SK-N-SH treated with all-trans-retinoic acid at 6 μM for 48 hours (cell line): ENCODE results near the gene CCDC167.

Experiments
- ARNTL ChIP-seq: fragments of 450-650 bp; formaldehyde crosslinking; IDR thresholded peaks from 2 replicates; pipeline ENCODE4 v1.5.0; 2020; ENCODE audit warnings: low read depth, mild to moderate bottlenecking, moderate library complexity, borderline replicate concordance
- PATZ1 ChIP-seq: fragments of 250-450 bp; sonication (Bioruptor Pico); IDR thresholded peaks from 2 replicates; pipeline ENCODE4 v1.8.0; 2020; ENCODE audit warnings: mild to moderate bottlenecking, moderate library complexity, borderline replicate concordance
- RARB ChIP-seq: fragments of 250-450 bp; sonication (Bioruptor Pico); IDR thresholded peaks from 2 replicates; pipeline ENCODE4 v1.8.0; 2021; ENCODE audit warnings: mild to moderate bottlenecking, moderate library complexity
- SNAI2 ChIP-seq: fragments of 250-450 bp; sonication (Bioruptor Pico); IDR thresholded peaks from 2 replicates; pipeline ENCODE4 v1.5.0; 2020; ENCODE audit warnings: mild to moderate bottlenecking, moderate library complexity
- TCF4 ChIP-seq: fragments of 250-450 bp; sonication (Bioruptor Pico); IDR thresholded peaks from 2 replicates; pipeline ENCODE4 v1.8.0; 2021; ENCODE audit warnings: mild to moderate bottlenecking, moderate library complexity, borderline replicate concordance
- ZFP30 ChIP-seq: fragments of 450-650 bp; formaldehyde crosslinking; IDR thresholded peaks from 2 replicates; pipeline ENCODE4 v1.5.0; 2022; ENCODE audit warnings: mild to moderate bottlenecking, moderate library complexity
- ZNF565 ChIP-seq: fragments of 450-650 bp; formaldehyde crosslinking; conservative IDR thresholded peaks from 2 replicates; pipeline ENCODE4 v1.5.0; 2020; ENCODE audit warnings: low read depth, mild to moderate bottlenecking, moderate library complexity
- ZNF70 ChIP-seq: fragments of 450-650 bp; formaldehyde crosslinking; IDR thresholded peaks from 2 replicates; pipeline ENCODE4 v1.5.0; 2020; ENCODE audit warnings: mild to moderate bottlenecking, moderate library complexity
- TF ChIP-seq, protein P1 (sequence below): fragments of 250-450 bp; sonication (Bioruptor Pico); IDR thresholded peaks from 2 replicates; pipeline ENCODE4 v1.8.0; 2021; ENCODE audit warnings: low read depth, mild to moderate bottlenecking, moderate library complexity, borderline replicate concordance

GRCh38 chr6:37492236-37492972, 7.3 kb downstream of the CCDC167 start:
- TF ChIP-seq ARNTL (CRISPR knock-in tag) (no peak), SNAI2 (CRISPR knock-in tag) (no peak), ZFP30 (no peak), ZNF70 (no peak), RARB (CRISPR knock-in tag) (no peak), PATZ1 (CRISPR knock-in tag) (no peak), TCF4 (CRISPR knock-in tag) (no peak), ZNF565 (CRISPR knock-in tag) (no peak)
- TF ChIP-seq, protein P1, sequence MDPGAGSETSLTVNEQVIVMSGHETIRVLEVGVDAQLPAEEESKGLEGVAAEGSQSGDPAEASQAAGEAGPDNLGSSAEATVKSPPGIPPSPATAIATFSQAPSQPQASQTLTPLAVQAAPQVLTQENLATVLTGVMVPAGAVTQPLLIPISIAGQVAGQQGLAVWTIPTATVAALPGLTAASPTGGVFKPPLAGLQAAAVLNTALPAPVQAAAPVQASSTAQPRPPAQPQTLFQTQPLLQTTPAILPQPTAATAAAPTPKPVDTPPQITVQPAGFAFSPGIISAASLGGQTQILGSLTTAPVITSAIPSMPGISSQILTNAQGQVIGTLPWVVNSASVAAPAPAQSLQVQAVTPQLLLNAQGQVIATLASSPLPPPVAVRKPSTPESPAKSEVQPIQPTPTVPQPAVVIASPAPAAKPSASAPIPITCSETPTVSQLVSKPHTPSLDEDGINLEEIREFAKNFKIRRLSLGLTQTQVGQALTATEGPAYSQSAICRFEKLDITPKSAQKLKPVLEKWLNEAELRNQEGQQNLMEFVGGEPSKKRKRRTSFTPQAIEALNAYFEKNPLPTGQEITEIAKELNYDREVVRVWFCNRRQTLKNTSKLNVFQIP, result no peak
